HG02642 (cell line): Measurements from ENCODE around the gene FBXO34.
"Not testable (repeated sequence)": the region's sequence is repeated elsewhere in the genome, so short reads cannot be mapped to it uniquely, and the experiment has no call there.

Experiments
- ATAC-seq: cut with Tn5 transposase; IDR thresholded peaks from one replicate; pipeline ENCODE4 v1.9.1; 2021; ENCODE audit warnings: mild to moderate bottlenecking; ENCODE audit not compliant: unreplicated experiment, poor library complexity

Gene FBXO34

DNA sequence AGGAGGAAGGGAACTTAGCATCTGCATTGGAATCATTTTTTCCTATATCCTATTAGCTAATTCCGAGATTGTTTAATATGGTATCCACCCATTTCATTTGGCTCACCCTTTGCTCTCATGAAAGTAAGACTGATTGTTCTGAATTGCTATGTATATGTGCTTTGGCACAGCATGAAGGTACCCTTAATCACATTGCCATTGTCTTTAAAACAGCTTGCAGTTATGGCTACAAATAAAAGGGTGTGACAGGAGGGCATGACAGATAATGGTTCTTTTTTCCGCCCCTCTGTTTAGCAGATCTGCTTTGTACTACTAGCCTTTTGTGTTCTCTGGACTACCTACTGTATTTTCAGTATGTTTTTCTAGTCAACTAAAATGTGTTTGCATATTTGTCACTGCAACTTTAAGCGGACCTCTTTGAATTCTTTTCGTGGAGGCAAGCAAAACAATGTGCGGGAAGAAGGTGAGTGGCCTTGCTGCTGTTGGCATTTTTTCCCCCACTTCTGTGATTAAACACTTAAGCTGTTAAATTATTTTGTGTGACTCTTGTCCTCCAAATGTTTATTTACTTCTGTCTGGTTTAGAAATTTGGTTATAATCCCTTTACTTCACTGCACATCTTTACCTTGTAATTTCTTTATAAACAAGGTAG is 35.8 kb downstream of the FBXO34 start:
- no peak for ATAC-seq

DNA sequence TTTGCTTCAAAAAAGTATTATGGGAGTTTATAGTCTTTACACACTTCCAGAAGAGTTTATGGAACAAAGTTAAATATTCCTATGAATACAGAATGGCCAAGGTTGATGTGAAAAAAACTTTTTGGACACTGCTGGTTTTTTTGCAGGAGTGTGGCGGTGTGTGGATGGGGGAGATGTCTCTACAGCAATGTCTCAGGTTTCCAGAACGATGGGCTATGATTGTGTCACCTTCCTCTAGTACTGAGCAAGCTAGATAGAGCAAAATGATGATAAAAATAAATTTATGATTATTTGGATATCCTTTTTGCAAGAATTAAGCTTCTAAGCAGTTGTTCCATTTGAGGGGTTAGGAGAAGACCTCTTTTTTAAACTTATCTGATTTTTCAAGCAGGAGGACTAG is 37.9 kb downstream of the FBXO34 start:
- no peak for ATAC-seq

DNA sequence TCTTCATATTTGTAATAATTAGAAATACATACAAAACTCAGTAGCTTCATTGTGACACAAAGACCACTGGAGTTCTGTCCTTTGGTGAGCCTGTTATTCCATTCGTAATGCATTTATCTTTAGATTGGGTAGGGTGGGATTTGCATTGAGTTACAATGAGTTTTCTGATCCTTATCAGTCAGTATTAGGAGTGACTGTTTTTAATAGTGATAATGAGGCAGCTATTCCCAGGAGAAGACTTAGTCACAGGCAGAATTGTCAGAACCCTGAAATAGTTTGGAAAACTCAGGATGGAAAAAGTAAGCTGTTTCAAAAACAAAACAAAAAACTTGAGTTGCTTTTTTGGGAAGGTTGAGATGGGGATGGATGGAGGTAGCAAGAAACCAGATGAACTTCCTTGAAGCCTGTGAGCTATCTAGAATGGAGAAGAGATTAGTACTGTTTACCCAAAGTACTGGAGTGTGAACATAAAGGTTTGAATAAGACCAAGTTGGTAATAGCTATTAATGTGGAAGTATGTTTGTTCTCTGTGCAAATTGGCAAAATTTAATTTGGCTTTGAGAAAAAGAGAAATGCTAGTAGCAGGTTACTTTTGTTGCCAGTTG is 38.6 kb downstream of the FBXO34 start:
- ATAC-seq: no peak

DNA sequence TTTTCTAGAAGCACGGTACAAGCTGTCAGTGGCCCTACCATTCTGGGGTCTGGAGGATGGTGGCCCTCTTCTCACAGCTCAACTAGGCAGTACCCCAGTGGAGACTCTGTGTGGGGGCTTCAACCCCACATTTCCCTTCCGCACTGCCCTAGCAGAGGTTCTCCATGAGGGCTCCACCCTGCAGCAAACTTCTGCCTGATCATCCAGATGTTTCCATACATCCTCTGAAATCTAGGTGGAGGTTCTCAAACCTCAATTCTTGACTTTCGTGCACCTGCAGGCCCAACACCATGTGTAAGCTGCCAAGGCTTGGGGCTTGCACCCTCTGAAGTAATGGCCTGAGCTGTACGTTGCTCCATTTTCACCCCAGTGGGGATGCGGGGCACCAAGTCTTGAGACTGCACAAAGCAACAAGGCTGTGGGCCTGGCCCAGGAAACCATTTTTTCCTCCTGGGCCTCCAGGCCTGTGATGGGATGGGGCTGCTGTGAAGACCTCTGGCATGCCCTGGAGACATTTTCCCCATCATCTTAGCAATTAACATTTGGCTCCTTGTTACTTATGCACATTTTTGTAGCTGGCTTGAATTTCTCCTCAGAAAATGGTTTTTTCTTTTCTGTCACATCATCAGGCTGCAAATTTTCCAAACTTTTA is 41.3 kb downstream of the FBXO34 start:
- ATAC-seq: not testable (repeated sequence)

DNA sequence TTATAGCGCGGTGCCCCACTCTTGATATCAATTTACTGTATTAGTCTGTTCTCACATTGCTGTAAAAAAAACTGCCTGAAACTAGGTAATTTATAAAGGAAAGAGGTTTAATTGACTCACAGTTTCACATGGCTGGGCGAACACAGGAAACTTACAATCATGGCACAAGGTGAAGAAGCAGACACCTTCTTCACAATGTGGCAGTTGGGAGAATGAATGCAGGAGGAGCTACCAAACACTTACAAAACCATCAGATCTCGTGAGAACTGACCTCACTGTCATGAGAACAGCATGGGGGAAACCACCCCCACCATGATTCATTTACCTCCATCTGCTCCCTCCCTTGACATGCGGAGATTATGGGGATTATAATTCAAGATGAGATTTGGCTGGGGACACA is 42.3 kb downstream of the FBXO34 start:
- no peak for ATAC-seq

DNA sequence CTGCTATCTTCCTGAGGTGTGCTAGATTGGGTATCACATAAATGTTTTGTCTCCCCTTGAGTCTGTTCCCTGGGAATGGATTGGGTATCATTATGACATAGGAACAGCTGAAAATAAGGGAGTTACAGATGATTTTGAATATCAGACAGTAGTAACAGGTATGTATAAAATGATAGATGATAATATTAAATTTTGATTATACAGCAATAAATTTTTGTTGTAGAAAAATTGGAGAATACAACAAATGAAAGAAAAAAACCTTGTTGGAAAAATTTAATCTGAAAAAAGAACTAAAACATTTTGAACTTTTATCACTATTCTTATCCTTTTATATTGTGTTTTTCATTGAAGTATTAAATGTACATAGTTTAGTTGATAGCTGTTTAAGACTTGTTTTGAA is 43.2 kb downstream of the FBXO34 start:
- ATAC-seq: no peak

DNA sequence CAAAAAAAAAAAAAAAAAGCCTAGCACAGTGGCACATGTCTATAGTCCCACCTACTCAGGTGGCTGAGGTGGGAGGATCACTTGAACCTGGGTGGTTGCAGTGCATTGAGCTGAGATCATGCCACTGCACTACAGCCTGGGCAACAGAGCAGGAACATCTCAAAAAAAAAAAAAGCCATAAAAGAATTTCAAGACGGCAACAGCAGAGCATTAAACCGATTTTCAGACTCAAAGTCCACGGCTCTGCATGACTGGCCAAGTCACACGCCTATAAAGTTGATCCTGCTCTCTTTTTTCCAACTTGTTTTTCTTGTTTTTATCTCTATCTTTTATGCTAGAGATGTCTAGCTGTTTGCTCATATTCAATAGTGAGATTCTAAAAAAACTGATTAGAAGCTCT is 45.3 kb downstream of the FBXO34 start:
- no peak for ATAC-seq

DNA sequence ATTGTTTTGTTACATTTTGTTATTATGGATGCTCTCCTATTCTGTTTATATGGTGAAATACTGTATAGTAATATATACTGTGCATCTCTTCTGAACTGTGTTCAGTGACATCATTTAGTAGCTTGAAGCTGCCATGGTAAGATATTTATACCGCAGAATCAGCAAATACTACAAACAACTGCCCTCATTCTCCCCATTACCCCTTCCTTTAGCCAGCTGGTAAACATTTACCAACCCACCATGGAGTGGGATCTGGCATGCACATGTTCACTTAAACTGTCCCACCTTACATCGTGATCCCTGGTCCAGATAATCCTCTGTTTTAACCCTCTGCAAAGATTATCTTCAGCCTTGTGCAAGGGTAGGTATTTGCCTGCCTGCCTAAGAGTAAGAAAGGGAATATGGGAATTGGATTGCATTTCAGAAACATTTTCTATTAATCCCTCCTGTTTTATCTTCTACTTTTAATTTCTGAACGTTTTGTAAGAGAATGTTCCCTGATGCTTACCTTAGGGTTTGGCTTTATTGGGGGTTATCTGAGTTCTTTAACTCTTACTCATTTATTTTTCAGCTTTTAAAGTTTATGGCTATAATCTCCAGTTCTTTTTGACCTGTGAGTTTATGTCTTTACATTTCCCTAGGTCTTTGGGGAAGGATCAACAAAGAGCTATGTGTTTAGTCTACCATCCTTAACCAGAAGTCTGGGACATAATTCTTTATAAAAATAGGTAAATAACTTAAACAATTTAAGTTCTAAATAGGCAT is 46.5 kb downstream of the FBXO34 start:
- no peak for ATAC-seq

DNA sequence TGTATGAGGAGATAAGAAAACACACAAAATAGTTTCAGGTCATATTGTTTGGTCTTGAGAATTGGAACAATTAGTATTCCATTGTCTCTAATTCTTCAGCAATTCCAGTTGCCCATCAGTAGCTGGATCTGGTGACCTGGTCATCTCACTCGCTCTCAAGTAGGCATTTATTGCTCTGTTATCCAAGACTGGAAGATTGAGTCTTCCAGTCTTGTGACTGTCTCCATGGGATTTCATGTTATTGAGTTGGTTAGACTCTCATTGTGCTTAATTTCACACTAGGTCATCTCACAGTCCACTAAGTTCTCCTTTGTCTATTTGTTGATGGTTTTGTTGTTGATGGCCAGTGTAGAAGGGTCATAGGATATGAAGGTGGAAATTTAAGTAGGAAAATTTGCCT is 47.5 kb downstream of the FBXO34 start:
- ATAC-seq: no peak

DNA sequence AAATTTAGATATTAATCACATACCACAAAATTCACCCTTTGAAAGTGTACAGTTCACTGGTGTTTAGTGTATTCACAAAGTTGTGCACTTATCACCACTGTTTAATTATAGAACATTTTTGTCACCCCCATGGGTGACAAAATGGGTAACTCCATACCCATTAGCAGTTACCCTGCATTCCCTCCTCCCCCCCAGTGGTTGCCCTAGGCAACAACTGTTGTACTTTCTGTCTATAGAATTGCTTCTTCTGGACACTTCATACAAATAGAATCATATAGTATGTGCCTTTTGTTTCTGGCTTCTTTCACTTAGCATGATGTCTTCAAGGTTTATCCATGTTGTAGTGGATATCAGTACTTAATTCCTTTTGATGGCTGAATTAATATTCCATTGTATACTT is 52.7 kb downstream of the FBXO34 start:
- ATAC-seq: no peak

DNA sequence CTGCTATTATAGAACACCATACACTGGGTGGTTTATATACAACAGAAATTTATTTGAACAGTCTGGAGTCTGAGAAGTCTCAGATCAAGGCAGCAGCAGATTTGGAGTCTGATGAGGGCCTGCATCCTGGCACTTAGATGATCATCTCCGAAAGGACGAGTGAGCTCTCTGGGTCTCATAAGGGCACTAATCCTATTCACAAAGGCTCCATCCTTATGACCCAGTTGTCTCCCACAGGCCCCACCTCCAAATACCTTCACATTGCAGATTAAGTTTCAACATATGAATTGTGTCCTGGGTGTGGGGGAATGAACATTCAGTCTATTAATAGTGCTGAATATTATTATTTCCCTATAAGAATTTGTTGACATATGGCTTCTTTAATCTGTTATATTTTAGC is 53.6 kb downstream of the FBXO34 start:
- ATAC-seq: no peak

DNA sequence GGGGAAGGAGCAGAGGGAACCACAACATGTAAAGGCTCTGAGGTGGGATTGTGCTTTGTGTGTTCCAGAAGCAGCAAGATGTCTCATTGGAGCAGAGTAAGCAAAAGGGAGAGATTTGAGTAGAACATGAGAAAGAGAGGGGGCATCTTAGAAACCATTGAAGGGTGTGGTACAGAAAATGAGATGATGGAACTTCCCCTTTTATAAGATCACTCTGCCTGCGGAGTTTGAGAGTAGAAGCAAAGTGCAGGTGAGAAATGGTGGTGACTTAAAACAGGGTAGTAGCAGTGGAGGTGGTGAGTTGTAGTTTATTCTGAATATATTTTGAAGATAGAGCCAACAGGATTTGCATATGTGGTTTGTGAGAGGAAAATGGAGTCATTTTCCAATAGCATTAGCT is 56.0 kb downstream of the FBXO34 start:
- ATAC-seq: no peak

DNA sequence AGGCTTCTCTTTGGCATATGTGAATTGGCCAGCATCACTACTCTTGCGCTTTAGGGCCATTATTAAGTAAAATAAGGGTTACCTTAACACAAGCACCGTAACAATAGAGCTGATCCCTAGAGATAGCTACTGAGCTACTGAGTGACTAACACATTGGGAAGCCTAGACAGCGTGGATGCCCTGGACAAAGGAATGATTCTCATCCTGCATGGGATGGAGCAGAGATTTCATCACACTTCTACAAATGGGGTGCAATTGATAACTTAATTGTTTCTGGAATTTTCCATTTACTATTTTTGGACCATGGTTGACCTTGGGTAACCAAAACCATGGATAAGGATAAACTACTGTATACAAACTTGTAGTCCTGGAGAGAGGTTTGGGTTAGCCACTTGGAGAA is 57.1 kb downstream of the FBXO34 start:
- ATAC-seq: no peak

DNA sequence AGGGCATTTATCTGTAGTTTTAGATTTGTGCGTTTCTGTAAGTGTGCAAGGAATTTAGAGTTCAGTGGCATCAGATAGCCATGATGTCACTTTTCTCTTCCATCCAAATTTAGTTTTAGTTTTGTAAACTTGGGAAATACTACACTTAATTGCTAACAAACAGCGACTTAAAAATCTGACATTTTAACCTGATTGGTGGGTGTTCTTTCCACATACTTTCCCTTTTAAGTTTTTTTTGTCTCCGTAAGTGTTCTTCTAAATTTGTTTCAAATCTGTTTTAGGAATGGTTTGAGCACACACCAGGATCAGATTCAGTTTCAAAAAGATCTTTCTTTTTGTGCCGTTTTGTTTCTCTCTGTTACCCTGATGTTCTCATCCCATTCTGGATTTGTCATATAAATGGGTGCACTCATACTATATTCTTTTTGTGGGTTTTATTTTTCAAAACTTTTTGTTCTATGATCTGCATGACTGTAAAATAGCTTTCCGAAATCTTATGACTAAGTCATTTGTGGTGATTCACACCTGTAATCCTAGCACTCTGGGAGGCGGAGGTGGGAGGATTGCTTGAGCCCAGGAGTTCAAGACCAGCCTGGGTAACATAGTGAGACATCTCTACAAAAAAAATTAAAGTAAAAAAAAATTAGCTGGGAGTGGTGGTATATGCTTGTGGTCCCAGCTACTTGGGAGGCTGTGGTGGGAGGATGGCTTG is 58.9 kb downstream of the FBXO34 start:
- ATAC-seq: no peak

DNA sequence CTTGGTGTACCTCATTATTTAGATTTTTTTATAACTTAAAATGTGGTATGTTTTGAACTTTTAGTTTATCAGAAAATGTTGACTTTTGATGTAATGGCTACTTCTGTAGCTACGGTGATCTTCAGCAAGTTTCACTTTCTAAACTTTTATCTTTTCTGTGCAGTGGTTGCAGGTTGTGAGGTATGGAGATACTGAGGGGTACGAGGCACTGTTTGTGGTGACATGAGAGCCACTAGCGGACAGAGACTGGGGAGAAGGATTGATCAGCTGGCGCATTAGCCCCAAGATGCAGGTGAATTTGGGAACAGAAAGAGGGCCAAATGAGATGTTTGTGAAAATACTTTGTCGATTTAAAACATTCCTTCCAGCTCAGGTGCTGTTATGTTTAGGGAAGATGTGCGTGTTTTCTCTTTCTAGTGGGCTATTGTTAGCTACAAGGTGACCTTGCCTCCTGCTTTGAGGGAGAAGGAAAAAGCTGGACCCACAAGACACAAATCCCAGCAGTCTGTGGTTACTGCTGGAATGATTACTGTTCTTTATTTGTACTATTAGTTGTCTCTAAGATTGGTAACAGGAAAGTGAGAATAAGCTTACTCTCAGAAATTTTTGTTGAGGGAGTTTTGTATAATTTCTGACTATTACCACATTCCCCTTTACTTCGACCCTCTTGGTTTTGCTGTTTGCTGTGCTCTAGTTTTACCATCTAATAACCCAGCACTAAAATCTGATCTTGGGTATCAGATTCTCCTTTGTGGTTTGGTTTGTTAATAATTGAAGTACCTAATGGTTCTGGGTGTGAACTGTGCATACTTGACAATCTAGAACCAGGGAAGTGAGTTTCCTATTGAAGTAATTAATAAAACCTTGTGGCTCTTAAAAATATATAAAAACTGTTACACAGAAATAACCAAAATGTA is 61.7 kb downstream of the FBXO34 start:
- peak; percentile 66 for ATAC-seq

DNA sequence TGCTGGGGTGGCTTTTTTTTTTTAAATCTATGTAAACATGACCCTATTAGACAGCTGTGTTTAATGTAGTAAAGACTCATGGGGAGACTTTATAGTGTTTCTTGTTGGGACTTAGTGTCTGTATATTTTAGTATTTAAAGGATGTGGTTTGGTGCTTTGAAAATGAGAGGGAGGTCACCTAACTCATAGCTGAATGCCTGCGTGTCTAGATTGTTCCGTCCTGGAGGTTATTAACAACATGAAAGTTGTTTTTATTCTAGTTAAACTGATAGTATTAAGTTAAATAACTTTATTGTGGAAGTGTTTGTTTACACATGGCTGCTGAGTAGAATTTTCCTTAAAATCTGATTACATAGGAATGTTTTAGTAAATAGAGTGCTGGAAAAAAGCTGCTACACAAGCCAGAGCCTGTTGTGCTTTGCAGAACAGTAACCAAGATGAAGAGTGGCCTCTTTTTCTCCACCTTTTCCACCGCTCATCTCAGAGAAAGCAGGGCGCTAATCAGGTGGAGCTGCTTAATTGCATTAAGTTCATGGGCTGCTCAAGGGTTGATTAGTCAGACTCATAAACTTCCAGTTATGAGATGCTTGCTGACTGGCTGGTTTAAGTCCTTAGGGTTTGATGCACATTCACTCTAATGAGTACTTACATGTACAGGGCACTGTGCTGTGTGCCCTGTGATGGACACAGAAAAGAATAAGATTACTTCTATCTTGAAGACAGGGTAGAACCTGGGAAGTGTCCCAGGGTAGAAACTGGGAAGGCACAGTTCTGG is 62.7 kb downstream of the FBXO34 start:
- peak; percentile 61 for ATAC-seq

DNA sequence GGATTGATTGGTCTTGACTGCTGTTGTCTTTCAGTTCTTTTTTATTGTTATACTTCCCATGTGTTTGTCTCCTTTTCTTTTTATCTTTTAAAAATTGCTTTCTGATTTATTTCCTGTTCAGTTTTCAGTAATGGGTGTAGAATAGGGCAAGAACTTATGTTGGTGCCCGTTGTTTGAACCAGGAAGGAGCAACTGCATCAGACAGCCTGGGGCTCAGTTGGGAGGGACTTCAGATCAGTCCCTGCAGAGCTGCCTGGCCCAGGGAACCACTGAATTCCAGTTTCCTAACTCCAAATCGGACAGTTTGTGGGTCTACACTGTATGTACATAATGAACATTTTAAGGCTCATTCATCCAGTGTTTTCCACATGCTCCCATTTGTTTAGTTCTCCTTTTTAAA is 64.9 kb downstream of the FBXO34 start:
- ATAC-seq: no peak

DNA sequence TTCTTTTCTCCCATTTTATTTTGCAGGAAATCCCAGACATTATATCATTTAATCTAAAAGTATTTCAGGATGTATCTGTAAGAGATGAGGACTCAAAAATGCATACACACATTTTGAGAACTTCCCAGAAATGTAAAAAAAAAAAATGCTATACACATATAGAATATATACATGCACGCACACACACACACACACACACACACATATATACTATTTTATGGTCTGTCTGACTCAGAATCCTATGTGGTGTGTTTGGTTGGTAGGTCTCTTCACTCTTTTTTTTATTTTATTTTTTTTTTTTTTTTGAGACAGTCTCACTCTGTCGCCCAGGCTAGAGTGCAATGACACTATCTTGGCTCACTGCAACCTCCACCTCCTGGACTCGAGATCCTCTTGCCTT is 65.5 kb downstream of the FBXO34 start:
- ATAC-seq: no peak

DNA sequence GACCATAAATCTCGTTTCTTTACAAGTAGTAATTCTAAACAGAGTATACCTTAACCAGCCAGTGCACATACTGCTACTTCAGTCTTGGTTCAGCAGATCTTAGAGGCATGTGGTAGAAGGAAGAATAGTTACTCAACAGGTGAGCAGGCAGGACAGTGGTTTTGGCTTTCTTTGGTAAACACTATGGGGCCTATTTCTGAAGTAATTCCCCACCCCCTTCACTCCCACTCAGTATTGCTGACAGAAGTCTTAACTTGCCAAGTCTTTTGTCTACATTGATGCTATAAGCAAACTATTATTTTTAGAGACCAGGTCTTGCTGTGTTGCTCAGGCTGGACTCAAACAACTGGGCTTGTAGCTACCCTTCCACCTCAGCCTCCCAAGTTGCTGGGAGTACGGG is 68.5 kb downstream of the FBXO34 start:
- peak; percentile 74 for ATAC-seq
